ENCODE data around the gene CHD6.

CHD6 gene

GRCh38 chr20:41499961-41500725 lies 118.0 kb downstream of the CHD6 start:
- no peak for DNase-seq

- DNase-seq, result no peak
Observed at GRCh38 chr20:41499064-41499463, 119.1 kb downstream of the CHD6 start.

- no peak for DNase-seq
Observed at GRCh38 chr20:41497186-41497895, 120.8 kb downstream of the CHD6 start.

- DNase-seq, result no peak
Observed at GRCh38 chr20:41494451-41494850, 123.7 kb downstream of the CHD6 start.

GRCh38 chr20:41483553-41483930 lies 134.6 kb downstream of the CHD6 start:
- DNase-seq, result no peak

GRCh38 chr20:41482647-41483552 lies 135.3 kb downstream of the CHD6 start:
- no peak for DNase-seq

GRCh38 chr20:41480054-41480770 lies 138.0 kb downstream of the CHD6 start:
- DNase-seq, result peak; percentile 68

- no peak for DNase-seq
Observed at GRCh38 chr20:41479113-41479512, 139.1 kb downstream of the CHD6 start.

- peak; percentile 49 for DNase-seq
Observed at GRCh38 chr20:41478026-41478425, 140.2 kb downstream of the CHD6 start.

GRCh38 chr20:41476446-41476845 lies 141.7 kb downstream of the CHD6 start:
- no peak for DNase-seq

GRCh38 chr20:41476013-41476441 lies 142.2 kb downstream of the CHD6 start:
- DNase-seq, result peak; percentile 63

GRCh38 chr20:41475503-41475902 lies 142.7 kb downstream of the CHD6 start:
- DNase-seq, result peak; percentile 10

GRCh38 chr20:41470362-41471095 lies 147.6 kb downstream of the CHD6 start:
- no peak for DNase-seq

GRCh38 chr20:41469868-41470267 lies 148.3 kb downstream of the CHD6 start:
- no peak for DNase-seq

- DNase-seq, result no peak
Observed at GRCh38 chr20:41468994-41469600, 149.1 kb downstream of the CHD6 start.

- DNase-seq, result no peak
Observed at GRCh38 chr20:41467690-41468089, 150.5 kb downstream of the CHD6 start.

GRCh38 chr20:41467220-41467619 lies 151.0 kb downstream of the CHD6 start:
- no peak for DNase-seq

GRCh38 chr20:41463567-41463966 lies 154.6 kb downstream of the CHD6 start:
- no peak for DNase-seq

- DNase-seq, result no peak
Observed at GRCh38 chr20:41462372-41463161, 155.6 kb downstream of the CHD6 start.

GRCh38 chr20:41458761-41459160 lies 159.4 kb downstream of the CHD6 start:
- no peak for DNase-seq
